ENCODE data around the gene MAGI1. TPM values are rescaled to one million over a fixed set of nuclear protein-coding genes. Genes with fewer than 3 reads are reported as not detected.

The MAGI1 gene
- total and polyA plus RNA-seq, 4 donors, result 9.9 to 88.1 (median 24.6) TPM

GRCh38 chr3:65902304-65902793 is 136.4 kb downstream of the MAGI1 start:
- Histone ChIP-seq H3K36me3 (ENCODE audit: control insufficient read depth in 4 of 4, insufficient read depth in 4 of 4, low read length in 4 of 4) (no peaks in the 10 kb centered on the region), H3K4me1 (ENCODE audit: control insufficient read depth in 5 of 5, insufficient read depth in 5 of 5, low read length in 5 of 5) (peaks cover 0 to 26% (median 4%) of the 10 kb centered on the region in 5 donors), H3K9ac (ENCODE audit: insufficient read depth in 1 of 2, low read length in 2 of 2) (no peak overlapping the region), H3K27me3 (ENCODE audit: control insufficient read depth in 3 of 3, insufficient read depth in 3 of 3, low read length in 2 of 3) (no peaks in the 10 kb centered on the region), H3K4me3 (no peak overlapping the region), H3K27ac (ENCODE audit: low read depth in 1 of 2, low read length in 1 of 2) (no peak overlapping the region), H3K9me3 (ENCODE audit: control insufficient read depth in 4 of 4, insufficient read depth in 3 of 4, low read length in 3 of 4) (no peaks in the 10 kb centered on the region)
- peak in 1 of 3 donors; percentile 35 for DNase-seq
- WGBS, 2 donors, result 70 to 72% methylated on average over 8 of the region's 8 CpGs
- peak; percentile 49 for ATAC-seq (ENCODE audit: insufficient read depth, low FRiP score)
- no peak for TF ChIP-seq CTCF (IDR thresholded peaks at IDR 0.05; ENCODE audit: control extremely low read depth, extremely low read depth)

GRCh38 chr3:65901226-65901625 is 137.5 kb downstream of the MAGI1 start:
- H3K27me3 ChIP-seq (ENCODE audit: control insufficient read depth in 3 of 3, insufficient read depth in 3 of 3, low read length in 2 of 3), result no peaks in the 10 kb centered on the region

GRCh38 chr3:65899226-65899625 is 139.5 kb downstream of the MAGI1 start:
- no peak for ATAC-seq (ENCODE audit: insufficient read depth, low FRiP score)
- Histone ChIP-seq H3K36me3 (ENCODE audit: control insufficient read depth in 4 of 4, insufficient read depth in 4 of 4, low read length in 4 of 4) (no peaks in the 10 kb centered on the region), H3K4me1 (ENCODE audit: control insufficient read depth in 5 of 5, insufficient read depth in 5 of 5, low read length in 5 of 5) (peaks cover 0 to 31% (median 4%) of the 10 kb centered on the region in 5 donors), H3K9ac (ENCODE audit: insufficient read depth in 1 of 2, low read length in 2 of 2) (no peak overlapping the region), H3K9me3 (ENCODE audit: control insufficient read depth in 4 of 4, insufficient read depth in 3 of 4, low read length in 3 of 4) (no peaks in the 10 kb centered on the region), H3K27me3 (ENCODE audit: control insufficient read depth in 3 of 3, insufficient read depth in 3 of 3, low read length in 2 of 3) (no peaks in the 10 kb centered on the region), H3K27ac (ENCODE audit: low read depth in 1 of 2, low read length in 1 of 2) (no peak overlapping the region), H3K4me3 (no peak overlapping the region)
- 68 to 80% methylated on average over 1 of the region's 1 CpG for WGBS, 2 donors
- no peak for DNase-seq
- no peak for TF ChIP-seq CTCF (IDR thresholded peaks at IDR 0.05; ENCODE audit: control extremely low read depth, extremely low read depth)

More at GRCh38 chr3:65901226-65901625, 137.5 kb downstream of the MAGI1 start:
- 63 to 78% methylated on average over 7 of the region's 7 CpGs for WGBS, 2 donors
- ATAC-seq (ENCODE audit: insufficient read depth, low FRiP score) (no peak), DNase-seq (peak in 1 of 3 donors; percentile 19)
- no peak for TF ChIP-seq CTCF (IDR thresholded peaks at IDR 0.05; ENCODE audit: control extremely low read depth, extremely low read depth)
- Histone ChIP-seq H3K27ac (ENCODE audit: low read depth in 1 of 2, low read length in 1 of 2) (no peak overlapping the region), H3K9me3 (ENCODE audit: control insufficient read depth in 4 of 4, insufficient read depth in 3 of 4, low read length in 3 of 4) (no peaks in the 10 kb centered on the region), H3K36me3 (ENCODE audit: control insufficient read depth in 4 of 4, insufficient read depth in 4 of 4, low read length in 4 of 4) (no peaks in the 10 kb centered on the region), H3K4me3 (no peak overlapping the region), H3K4me1 (ENCODE audit: control insufficient read depth in 5 of 5, insufficient read depth in 5 of 5, low read length in 5 of 5) (peaks cover 0 to 24% (median 4%) of the 10 kb centered on the region in 5 donors), H3K9ac (ENCODE audit: insufficient read depth in 1 of 2, low read length in 2 of 2) (no peak overlapping the region)

- Histone ChIP-seq H3K9ac (ENCODE audit: insufficient read depth in 1 of 2, low read length in 2 of 2) (no peak overlapping the region), H3K27me3 (ENCODE audit: control insufficient read depth in 3 of 3, insufficient read depth in 3 of 3, low read length in 2 of 3) (no peaks in the 10 kb centered on the region), H3K27ac (ENCODE audit: low read depth in 1 of 2, low read length in 1 of 2) (no peak overlapping the region), H3K36me3 (ENCODE audit: control insufficient read depth in 4 of 4, insufficient read depth in 4 of 4, low read length in 4 of 4) (no peaks in the 10 kb centered on the region), H3K9me3 (ENCODE audit: control insufficient read depth in 4 of 4, insufficient read depth in 3 of 4, low read length in 3 of 4) (no peaks in the 10 kb centered on the region), H3K4me1 (ENCODE audit: control insufficient read depth in 5 of 5, insufficient read depth in 5 of 5, low read length in 5 of 5) (peaks cover 0 to 37% (median 4%) of the 10 kb centered on the region in 5 donors), H3K4me3 (no peak overlapping the region)
- ATAC-seq (ENCODE audit: insufficient read depth, low FRiP score) (no peak), DNase-seq (no peak)
- TF ChIP-seq CTCF (IDR thresholded peaks at IDR 0.05; ENCODE audit: control extremely low read depth, extremely low read depth), result no peak
- WGBS, 2 donors, result 76 to 92% methylated on average over 3 of the region's 3 CpGs
Observed at GRCh38 chr3:65897766-65898165, 141.0 kb downstream of the MAGI1 start.

Measured in lung (tissue), 12 donors.